Activated T-cell treated with anti-CD3 and anti-CD28 coated beads, Interleukin-2, amount 50 U/mL, for 4 hours (primary cell): Measurements from ENCODE around the gene FUT6. TPM values are rescaled to one million over a fixed set of nuclear protein-coding genes. Genes with fewer than 3 reads are reported as not detected.

Experiments used
- ATAC-seq, 2 donors: fragments of 200-7000 bp; cut with Tn5 transposase; one replicate each; pipeline ENCODE4 v1.10.0; 2021
- DNase-seq: peaks from one replicate; pipeline ENCODE4 v3.0.0-alpha.2; 2020
- H3K27me3 Mint-ChIP-seq: one replicate; pipeline ENCODE4 v1.8.0; 2021; ENCODE audit warnings: low read depth, mixed read lengths
- H3K36me3 Mint-ChIP-seq: one replicate; pipeline ENCODE4 v1.8.0; 2022; ENCODE audit warnings: mixed read lengths; ENCODE audit not compliant: insufficient read depth
- H3K4me1 Mint-ChIP-seq: one replicate; pipeline ENCODE4 v1.8.0; 2021; ENCODE audit warnings: low read depth, mixed read lengths
- H3K4me3 Mint-ChIP-seq: one replicate; pipeline ENCODE4 v1.8.0; 2021; ENCODE audit warnings: mild to moderate bottlenecking, moderate library complexity, mixed read lengths
- H3K9me3 Mint-ChIP-seq: one replicate; pipeline ENCODE4 v1.8.0; 2021; ENCODE audit warnings: mixed read lengths
- total RNA-seq, 3 donors: library from RNA; stranded (reverse); gene quantifications; one replicate each; pipeline ENCODE4 v1.2.1, GENCODE V29; 2021

The FUT6 gene
- total RNA-seq, 3 donors from 2014 or later = not detected

DNA sequence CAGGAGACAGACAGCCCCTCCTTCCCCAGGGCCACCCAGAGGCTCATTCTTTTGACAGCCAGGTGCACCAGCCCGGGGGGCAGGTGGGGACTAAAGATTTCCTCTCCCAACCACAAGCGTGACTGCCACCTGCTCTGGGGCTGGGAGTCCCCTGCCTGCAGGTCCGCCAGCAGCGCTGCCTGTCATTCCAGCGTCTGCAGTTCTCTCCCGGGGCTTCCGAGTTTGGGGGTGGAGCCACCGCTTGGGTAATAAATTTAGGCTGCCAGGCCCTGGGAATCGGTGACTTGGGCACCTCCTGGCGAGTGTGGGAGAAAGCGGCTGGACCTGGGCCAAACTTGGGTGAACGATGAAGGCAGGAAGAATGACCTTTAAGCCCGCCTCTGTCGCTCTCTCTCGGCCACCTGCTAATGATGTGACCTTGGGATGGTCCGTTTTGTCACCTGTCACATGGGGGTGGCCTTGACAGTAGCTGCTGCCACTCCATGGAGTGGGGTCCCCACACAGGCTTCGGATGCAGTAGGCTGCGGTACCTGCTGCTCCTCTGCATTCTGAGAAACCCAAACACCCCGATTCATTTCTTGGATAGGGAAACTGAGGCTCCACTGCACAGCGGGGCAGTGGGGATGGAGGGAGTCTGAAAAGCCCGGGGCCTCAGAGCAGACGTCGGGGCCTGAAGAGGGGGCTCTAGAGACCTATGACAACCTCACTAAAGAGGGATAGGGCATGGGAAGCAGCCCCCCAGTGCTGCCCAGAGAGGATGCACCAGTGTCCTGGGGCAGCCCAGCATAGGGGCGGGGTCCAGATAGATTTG is 12.8 kb downstream of the FUT6 start:
- Mint-ChIP-seq H3K4me3 (peak overlapping the region; percentile 81), H3K4me1 (peaks cover 9% of the 10 kb centered on the region), H3K27me3 (no peaks in the 10 kb centered on the region), H3K9me3 (no peaks in the 10 kb centered on the region), H3K36me3 (no peaks in the 10 kb centered on the region)
- ATAC-seq = no peak
- DNase-seq = no peak

DNA sequence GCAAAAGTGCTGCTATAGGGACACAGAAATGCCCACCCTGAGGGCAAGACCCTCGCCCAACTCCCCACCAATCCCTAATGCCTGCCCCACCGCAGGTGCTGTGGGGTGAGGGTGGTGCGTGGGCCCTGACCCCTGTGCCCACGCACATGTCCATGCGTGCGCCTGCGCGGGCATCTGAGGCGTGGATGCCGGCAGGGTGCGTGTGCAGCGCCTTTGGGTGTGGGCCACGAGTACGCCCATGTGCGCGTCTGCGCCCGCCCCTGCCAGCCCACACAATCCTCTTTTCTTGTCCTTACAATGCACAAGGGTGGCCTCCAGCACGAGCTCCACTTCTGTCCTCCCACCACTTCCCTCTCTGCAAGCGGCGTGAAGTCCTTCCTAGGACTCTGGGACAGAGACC is 14.3 kb downstream of the FUT6 start:
- H3K4me1 Mint-ChIP-seq = peaks cover 9% of the 10 kb centered on the region
- ATAC-seq (no peak), DNase-seq (no peak)
- no peaks in the 10 kb centered on the region for H3K9me3 Mint-ChIP-seq
- no peak overlapping the region for H3K4me3 Mint-ChIP-seq
- H3K27me3 Mint-ChIP-seq = no peaks in the 10 kb centered on the region
- no peaks in the 10 kb centered on the region for H3K36me3 Mint-ChIP-seq

- H3K4me3 Mint-ChIP-seq = no peak overlapping the region
- no peak for ATAC-seq
- H3K27me3 Mint-ChIP-seq = peaks cover 1% of the 10 kb centered on the region
- no peak for DNase-seq
- no peaks in the 10 kb centered on the region for H3K36me3 Mint-ChIP-seq
- H3K4me1 Mint-ChIP-seq = peaks cover 9% of the 10 kb centered on the region
- no peaks in the 10 kb centered on the region for H3K9me3 Mint-ChIP-seq
Observed at GRCh38 chr19:5824751-5825150, 14.8 kb downstream of the FUT6 start.

GRCh38 chr19:5823579-5824281 is 15.8 kb downstream of the FUT6 start:
- no peaks in the 10 kb centered on the region for H3K36me3 Mint-ChIP-seq
- peaks cover 9% of the 10 kb centered on the region for H3K4me1 Mint-ChIP-seq
- DNase-seq (no peak), ATAC-seq (no peak)
- peaks cover 2% of the 10 kb centered on the region for H3K27me3 Mint-ChIP-seq
- H3K4me3 Mint-ChIP-seq = no peak overlapping the region
- H3K9me3 Mint-ChIP-seq = no peaks in the 10 kb centered on the region

DNA sequence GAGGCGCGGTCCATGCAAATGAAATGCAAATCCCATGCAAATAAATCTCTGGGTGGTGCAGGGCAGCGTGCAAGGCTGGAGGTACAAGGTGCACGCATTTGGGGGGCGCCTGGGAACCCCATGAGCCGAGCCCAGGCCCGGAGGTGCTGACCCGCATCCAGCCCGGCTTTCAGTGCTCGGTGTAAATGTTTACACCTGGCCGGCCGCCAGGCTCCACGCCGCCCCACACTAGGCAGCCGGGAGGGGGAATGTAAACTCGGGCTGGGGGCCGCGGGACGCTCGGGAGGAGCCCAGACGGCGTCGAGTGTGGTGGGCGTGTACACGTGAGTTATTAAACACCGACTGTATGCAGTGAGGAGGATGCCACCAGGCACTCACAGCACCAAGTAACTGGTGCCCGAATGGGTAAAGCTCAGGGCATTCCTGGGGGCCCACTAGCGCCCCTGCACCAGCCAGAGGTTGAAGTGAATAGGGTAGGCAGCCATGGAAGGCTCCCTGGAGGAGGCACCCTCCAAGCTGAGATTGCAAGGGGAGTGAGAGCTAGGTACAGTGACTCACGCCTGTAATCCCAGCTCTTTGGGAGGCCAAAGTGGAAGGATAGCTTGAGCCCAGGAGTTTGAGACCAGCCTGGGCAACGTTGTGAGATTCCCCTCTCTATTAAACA is 17.2 kb downstream of the FUT6 start:
- Mint-ChIP-seq H3K27me3 (peaks cover 6% of the 10 kb centered on the region), H3K4me3 (no peak overlapping the region), H3K4me1 (peaks cover 5% of the 10 kb centered on the region), H3K36me3 (no peaks in the 10 kb centered on the region), H3K9me3 (no peaks in the 10 kb centered on the region)
- ATAC-seq (no peak), DNase-seq (no peak)

- Mint-ChIP-seq H3K27me3 (peaks cover 6% of the 10 kb centered on the region), H3K36me3 (no peaks in the 10 kb centered on the region), H3K4me3 (no peak overlapping the region), H3K9me3 (no peaks in the 10 kb centered on the region), H3K4me1 (no peaks in the 10 kb centered on the region)
- ATAC-seq (no peak), DNase-seq (no peak)
Observed at GRCh38 chr19:5821521-5822180, 17.9 kb downstream of the FUT6 start.

DNA sequence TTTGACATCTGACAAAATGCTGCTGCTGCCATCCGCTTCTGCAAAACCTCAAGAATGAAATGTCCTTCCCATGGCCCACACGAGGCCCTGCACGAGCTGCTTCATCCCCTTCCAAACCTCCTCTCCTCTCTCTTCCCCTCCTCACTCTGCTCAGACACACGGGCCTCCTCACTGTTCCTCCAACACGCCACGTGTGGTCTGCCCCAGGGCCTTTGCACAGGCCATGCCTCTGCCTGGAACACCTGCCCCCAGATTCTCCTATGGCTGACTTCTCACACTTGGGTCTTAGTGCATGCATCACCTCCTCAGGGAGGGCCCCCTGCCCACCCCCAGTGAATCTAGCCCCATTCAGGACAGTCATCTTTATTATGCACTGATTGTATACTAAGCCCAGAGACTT is 18.7 kb downstream of the FUT6 start:
- no peaks in the 10 kb centered on the region for H3K4me1 Mint-ChIP-seq
- no peaks in the 10 kb centered on the region for H3K9me3 Mint-ChIP-seq
- no peak overlapping the region for H3K4me3 Mint-ChIP-seq
- no peaks in the 10 kb centered on the region for H3K36me3 Mint-ChIP-seq
- H3K27me3 Mint-ChIP-seq = peaks cover 6% of the 10 kb centered on the region
- ATAC-seq = no peak
- DNase-seq = no peak

GRCh38 chr19:5818594-5818993 is 20.9 kb downstream of the FUT6 start:
- no peaks in the 10 kb centered on the region for H3K36me3 Mint-ChIP-seq
- ATAC-seq (no peak), DNase-seq (no peak)
- H3K27me3 Mint-ChIP-seq = peaks cover 6% of the 10 kb centered on the region
- no peaks in the 10 kb centered on the region for H3K4me1 Mint-ChIP-seq
- H3K4me3 Mint-ChIP-seq = no peak overlapping the region
- H3K9me3 Mint-ChIP-seq = no peaks in the 10 kb centered on the region

GRCh38 chr19:5817218-5817617 is 22.3 kb downstream of the FUT6 start:
- Mint-ChIP-seq H3K36me3 (no peaks in the 10 kb centered on the region), H3K4me3 (no peak overlapping the region), H3K9me3 (no peaks in the 10 kb centered on the region), H3K4me1 (no peaks in the 10 kb centered on the region), H3K27me3 (peaks cover 6% of the 10 kb centered on the region)
- ATAC-seq (no peak), DNase-seq (no peak)

DNA sequence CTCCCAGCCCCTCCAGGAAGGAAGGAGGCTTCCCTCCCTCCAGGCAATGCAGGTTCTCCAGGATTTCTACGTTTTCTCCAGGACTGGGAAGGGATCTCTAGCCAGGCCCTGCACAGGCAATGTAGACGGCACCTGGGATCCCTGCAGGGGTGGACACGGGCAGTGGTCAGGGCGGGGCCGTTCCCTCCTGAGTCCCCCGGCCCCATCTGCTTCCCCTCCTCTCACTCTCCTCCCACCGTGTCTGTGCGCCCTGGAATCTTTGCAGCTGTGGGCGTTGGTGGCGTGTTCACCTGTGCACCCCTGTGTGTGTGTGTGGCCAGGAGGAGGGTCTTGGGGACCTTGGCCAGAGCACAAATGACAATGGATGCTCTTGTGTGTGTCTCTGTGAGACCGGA is 24.7 kb downstream of the FUT6 start:
- ATAC-seq (no peak), DNase-seq (no peak)

GRCh38 chr19:5814123-5814851 is 25.2 kb downstream of the FUT6 start:
- no peaks in the 10 kb centered on the region for H3K9me3 Mint-ChIP-seq
- no peaks in the 10 kb centered on the region for H3K4me1 Mint-ChIP-seq
- no peak for ATAC-seq
- H3K27me3 Mint-ChIP-seq = peaks cover 4% of the 10 kb centered on the region
- no peak overlapping the region for H3K4me3 Mint-ChIP-seq
- no peak for DNase-seq
- H3K36me3 Mint-ChIP-seq = no peaks in the 10 kb centered on the region

More for the DNA sequence above, 24.7 kb downstream of the FUT6 start:
- H3K9me3 Mint-ChIP-seq = no peaks in the 10 kb centered on the region
- H3K4me3 Mint-ChIP-seq = no peak overlapping the region
- H3K27me3 Mint-ChIP-seq = peaks cover 6% of the 10 kb centered on the region
- no peaks in the 10 kb centered on the region for H3K4me1 Mint-ChIP-seq
- no peaks in the 10 kb centered on the region for H3K36me3 Mint-ChIP-seq

DNA sequence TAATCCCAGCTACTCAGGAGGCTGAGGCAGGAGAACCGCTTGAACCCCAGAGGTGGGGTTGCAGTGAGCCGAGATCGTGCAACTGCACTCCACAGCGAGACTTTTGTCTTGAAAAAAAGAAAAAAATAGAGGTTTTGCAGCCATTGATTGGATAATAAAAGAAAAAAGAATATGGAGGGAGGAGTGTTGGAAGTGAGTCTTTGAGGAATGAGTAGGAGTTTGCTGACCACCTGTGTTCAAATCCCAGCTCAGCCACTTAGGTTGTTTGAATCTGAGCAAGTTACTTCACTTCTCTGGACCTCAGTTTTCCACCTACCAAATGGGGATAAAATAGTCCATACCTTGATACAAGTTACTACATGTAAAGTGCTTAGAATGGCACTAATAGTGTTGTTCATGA is 28.4 kb downstream of the FUT6 start:
- H3K27me3 Mint-ChIP-seq = no peaks in the 10 kb centered on the region
- DNase-seq (no peak), ATAC-seq (no peak)
- no peaks in the 10 kb centered on the region for H3K4me1 Mint-ChIP-seq
- H3K9me3 Mint-ChIP-seq = no peaks in the 10 kb centered on the region
- no peak overlapping the region for H3K4me3 Mint-ChIP-seq
- H3K36me3 Mint-ChIP-seq = no peaks in the 10 kb centered on the region

DNA sequence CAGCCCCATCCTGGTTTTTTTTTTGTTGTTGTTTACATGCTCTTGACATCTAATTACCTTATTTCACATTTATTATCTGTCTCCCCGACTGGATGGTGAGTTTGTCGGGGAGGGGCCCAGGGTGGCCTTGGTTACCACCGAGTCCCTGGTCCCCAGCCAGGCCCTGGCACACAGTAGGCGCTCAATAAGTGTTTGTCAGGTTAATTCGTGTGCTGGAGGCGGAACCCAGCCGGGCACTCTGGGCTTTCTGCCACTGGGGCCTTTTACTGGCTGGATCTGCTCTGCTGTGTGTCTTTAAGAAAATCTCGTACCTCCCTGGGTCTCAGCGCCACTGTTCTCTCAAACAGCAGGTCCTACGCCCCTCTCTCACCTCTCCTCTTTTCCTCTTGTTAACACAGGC is 30.0 kb downstream of the FUT6 start:
- DNase-seq (no peak), ATAC-seq (no peak)
- H3K4me3 Mint-ChIP-seq = no peak overlapping the region
- no peaks in the 10 kb centered on the region for H3K9me3 Mint-ChIP-seq
- peaks cover 2% of the 10 kb centered on the region for H3K4me1 Mint-ChIP-seq
- no peaks in the 10 kb centered on the region for H3K36me3 Mint-ChIP-seq
- peaks cover 3% of the 10 kb centered on the region for H3K27me3 Mint-ChIP-seq

- Mint-ChIP-seq H3K36me3 (no peaks in the 10 kb centered on the region), H3K9me3 (no peaks in the 10 kb centered on the region), H3K27me3 (peaks cover 7% of the 10 kb centered on the region), H3K4me3 (no peak overlapping the region), H3K4me1 (peaks cover 6% of the 10 kb centered on the region)
- ATAC-seq (no peak), DNase-seq (no peak)
Observed at GRCh38 chr19:5809053-5809452, 30.4 kb downstream of the FUT6 start.
